Stimulated activated naive CD8-positive, alpha-beta T cell treated with anti-CD3 and anti-CD28 coated beads, Interleukin-15, amount 100 ng/mL, for 72 hours (primary cell): ENCODE results near the gene DHRS12.

ENCODE experiments used
- ATAC-seq: fragments of 150-1000 bp; cut with Tn5 transposase; 2 replicates; pipeline ENCODE4 v1.10.0; 2021; ENCODE audit warnings: mild to moderate bottlenecking, moderate library complexity
- DNase-seq, 2 donors: peaks; one replicate each; pipeline ENCODE4 v3.0.0; 2021 to 2022
- H3K27ac Mint-ChIP-seq, 2 donors: one replicate each; pipeline ENCODE4 v1.8.0; 2022; ENCODE audit warnings: mild to moderate bottlenecking in 2 of 2, mixed read lengths in 2 of 2, moderate library complexity in 2 of 2
- H3K27me3 Mint-ChIP-seq: one replicate; pipeline ENCODE4 v1.8.0; 2022; ENCODE audit warnings: mixed read lengths
- H3K4me1 Mint-ChIP-seq: one replicate; pipeline ENCODE4 v1.8.0; 2022; ENCODE audit warnings: mild to moderate bottlenecking, mixed read lengths
- H3K4me3 Mint-ChIP-seq, 2 donors: one replicate each; pipeline ENCODE4 v1.8.0; 2022; ENCODE audit warnings: mild to moderate bottlenecking in 2 of 2, mixed read lengths in 2 of 2, moderate library complexity in 1 of 2
- H3K9me3 Mint-ChIP-seq, 2 donors: one replicate each; pipeline ENCODE4 v1.8.0; 2022; ENCODE audit warnings: mixed read lengths in 2 of 2

The DHRS12 gene

DNA sequence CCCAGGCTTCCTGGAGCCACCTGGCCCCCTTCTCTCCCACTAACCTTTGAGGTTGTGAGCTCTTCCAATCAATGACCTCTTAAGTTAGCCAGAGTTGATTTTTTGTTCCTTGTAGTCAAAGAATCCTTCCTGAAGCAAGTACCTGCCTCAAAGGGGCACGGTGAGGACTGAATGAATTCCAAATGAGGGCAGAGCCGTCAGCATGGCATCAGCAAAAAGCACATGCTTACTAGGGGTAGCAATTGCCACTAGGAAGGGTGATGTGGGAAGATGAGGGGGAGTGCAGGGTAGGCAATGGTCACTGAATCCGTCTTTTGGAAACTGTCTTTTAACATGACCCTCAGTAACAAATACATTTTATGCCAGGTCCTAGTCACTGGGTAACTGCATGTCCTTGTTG is 15.6 kb upstream of the DHRS12 start:
- no peaks in the 10 kb centered on the region for H3K9me3 Mint-ChIP-seq
- peak overlapping the region; percentile 87 to 95 for H3K27ac Mint-ChIP-seq
- peaks cover 92% of the 10 kb centered on the region for H3K4me1 Mint-ChIP-seq
- DNase-seq (no peak), ATAC-seq (no peak)
- H3K4me3 Mint-ChIP-seq = peak overlapping the region; percentile 90 to 95
- no peaks in the 10 kb centered on the region for H3K27me3 Mint-ChIP-seq

DNA sequence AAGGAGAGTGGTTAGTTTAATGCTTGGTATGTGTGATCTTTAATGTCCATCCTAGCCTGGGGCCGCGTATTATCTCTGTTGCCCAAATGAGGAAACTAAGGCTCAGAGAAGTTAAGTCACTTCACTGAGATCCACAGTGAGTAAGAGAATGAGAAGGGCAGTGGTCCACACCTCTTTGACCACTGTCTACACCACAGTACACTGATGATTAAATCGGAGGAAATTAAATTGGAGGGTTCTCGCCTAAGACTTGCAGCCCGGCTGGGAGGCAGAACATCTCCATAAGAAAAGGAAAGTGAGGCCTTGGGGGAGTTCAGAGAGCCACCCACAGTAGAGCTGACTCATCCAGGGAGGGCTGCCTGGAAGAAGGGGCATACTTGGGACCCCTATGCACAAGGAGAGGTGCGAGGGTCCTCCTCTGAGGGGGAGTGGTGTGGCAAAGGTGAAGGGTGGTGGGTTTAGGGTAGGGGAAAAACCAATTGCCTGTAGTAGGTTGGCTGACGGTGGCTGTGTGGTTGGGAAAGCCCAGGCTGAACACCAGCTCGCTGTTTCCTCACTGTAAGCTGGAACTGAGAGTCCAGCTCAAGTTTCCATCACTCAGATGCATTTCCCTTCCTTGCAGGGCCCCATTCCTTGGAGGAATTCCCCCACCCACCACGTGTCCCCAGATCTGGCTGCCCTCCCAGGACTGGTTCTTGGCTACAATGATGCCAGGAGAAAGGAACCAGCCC is 15.0 kb upstream of the DHRS12 start:
- Mint-ChIP-seq H3K27me3 (no peaks in the 10 kb centered on the region), H3K9me3 (no peaks in the 10 kb centered on the region), H3K4me1 (peaks cover 93% of the 10 kb centered on the region), H3K4me3 (peak overlapping the region; percentile 90 to 95), H3K27ac (peak overlapping the region; percentile 87 to 95)
- peak in 1 of 2 donors; percentile 70 for DNase-seq
- ATAC-seq = peak; percentile 68

DNA sequence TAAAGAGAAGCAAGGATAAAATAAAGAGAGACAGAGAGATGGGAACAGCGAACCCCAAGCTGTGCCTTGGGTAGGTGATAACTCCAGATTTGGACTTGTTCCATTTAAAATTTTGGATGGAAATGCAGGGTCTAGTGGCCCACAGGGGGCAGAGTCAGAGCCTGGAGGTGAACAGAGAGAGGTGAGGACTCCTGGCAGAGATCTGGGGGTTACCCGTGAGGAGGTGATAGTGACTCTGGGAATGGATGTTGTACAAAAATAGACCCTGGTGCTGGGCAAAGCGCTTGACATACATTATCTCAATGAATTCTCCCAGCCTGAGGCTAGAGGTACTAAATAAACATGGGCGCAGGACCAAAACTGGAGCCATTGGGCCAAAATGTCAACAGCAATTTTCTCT is 14.3 kb upstream of the DHRS12 start:
- H3K27ac Mint-ChIP-seq = peak overlapping the region; percentile 81 to 95
- H3K4me1 Mint-ChIP-seq = peaks cover 96% of the 10 kb centered on the region
- no peak for ATAC-seq

DNA sequence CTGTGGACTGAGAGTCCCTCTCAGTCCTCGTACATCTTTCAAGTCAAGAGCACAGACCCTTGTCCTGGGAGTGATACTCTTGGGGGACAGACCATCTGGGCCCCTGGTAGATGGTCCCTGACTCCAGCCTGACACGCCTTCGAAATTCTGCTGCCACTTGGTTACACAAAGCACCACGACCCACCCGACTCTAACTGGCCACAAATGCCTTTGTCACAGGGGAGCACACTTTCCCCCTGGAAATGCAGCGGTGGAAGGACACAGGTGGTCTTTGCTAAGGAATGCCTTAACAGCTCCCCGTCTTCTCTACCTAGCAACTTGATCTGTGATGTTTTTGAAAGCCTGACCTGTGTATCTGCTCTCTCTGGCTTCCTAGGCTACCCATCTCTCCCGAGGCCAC is 13.8 kb upstream of the DHRS12 start:
- H3K4me3 Mint-ChIP-seq = peak overlapping the region; percentile 90 to 95
- no peaks in the 10 kb centered on the region for H3K27me3 Mint-ChIP-seq
- DNase-seq = no peak
- no peak for ATAC-seq
- H3K27ac Mint-ChIP-seq = peak overlapping the region; percentile 78 to 81
- no peaks in the 10 kb centered on the region for H3K9me3 Mint-ChIP-seq
- H3K4me1 Mint-ChIP-seq = peaks cover 96% of the 10 kb centered on the region

More for the DNA sequence above, 14.3 kb upstream of the DHRS12 start:
- H3K27me3 Mint-ChIP-seq = no peaks in the 10 kb centered on the region
- no peak for DNase-seq
- H3K9me3 Mint-ChIP-seq = no peaks in the 10 kb centered on the region
- peak overlapping the region; percentile 90 to 95 for H3K4me3 Mint-ChIP-seq

DNA sequence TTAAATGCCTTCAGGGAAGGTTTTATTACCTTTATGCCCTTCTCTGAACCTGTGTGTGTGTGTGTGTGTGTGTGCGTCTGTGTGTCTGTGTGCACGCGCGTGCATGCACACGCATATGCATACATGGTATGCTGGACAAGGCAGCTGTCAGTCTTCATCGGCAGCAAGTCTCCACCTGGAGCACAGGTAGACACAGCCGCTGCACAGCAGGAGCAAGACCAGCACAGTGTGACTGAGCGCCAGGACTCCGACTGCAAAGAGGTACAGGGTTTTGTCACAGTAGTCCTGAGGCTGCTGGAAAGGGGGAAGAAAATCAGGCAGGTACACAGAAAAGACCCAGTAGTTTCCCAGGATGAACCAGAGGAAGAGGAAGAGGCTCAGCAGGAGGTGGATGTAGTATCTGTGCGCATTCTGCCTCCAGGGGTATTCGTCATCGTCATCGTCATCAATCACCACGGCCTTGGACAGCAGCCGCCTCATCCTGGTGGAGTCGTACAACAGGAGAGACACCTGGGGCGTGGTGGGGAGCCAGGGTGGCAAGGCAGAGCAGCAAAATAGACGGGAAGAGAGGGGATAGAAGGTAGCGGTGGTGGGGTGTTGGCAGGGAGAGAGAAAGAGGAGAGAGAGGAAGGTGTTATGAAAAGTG is 12.8 kb upstream of the DHRS12 start:
- H3K27me3 Mint-ChIP-seq = no peaks in the 10 kb centered on the region
- H3K4me3 Mint-ChIP-seq = peak overlapping the region in 1 of 2 donors; percentile 13
- H3K27ac Mint-ChIP-seq = peak overlapping the region; percentile 64 to 81
- DNase-seq = no peak
- ATAC-seq = no peak
- peaks cover 96% of the 10 kb centered on the region for H3K4me1 Mint-ChIP-seq
- H3K9me3 Mint-ChIP-seq = no peaks in the 10 kb centered on the region

DNA sequence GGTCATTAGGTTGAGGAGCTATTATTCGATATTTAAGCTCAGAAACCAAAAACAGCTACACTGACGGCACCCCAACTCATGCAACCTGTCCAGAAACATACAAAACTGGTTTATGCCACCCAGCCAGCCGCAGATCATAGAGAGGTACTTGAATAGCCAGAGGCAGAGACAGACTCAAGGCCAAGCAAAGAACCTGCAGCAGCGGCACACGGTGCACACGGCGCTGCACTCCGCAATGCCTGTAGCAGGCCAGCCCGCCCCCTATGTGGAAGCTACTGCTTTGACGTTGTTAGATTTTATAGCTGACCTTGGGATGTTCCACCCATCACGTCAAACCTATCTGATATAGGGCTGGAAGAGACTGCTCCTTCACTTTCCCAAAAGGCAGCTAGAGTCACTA is 11.9 kb upstream of the DHRS12 start:
- ATAC-seq (no peak), DNase-seq (no peak)
- Mint-ChIP-seq H3K27me3 (no peaks in the 10 kb centered on the region), H3K27ac (no peak overlapping the region), H3K4me1 (peaks cover 98% of the 10 kb centered on the region), H3K9me3 (no peaks in the 10 kb centered on the region), H3K4me3 (peak overlapping the region; percentile 60 to 79)

DNA sequence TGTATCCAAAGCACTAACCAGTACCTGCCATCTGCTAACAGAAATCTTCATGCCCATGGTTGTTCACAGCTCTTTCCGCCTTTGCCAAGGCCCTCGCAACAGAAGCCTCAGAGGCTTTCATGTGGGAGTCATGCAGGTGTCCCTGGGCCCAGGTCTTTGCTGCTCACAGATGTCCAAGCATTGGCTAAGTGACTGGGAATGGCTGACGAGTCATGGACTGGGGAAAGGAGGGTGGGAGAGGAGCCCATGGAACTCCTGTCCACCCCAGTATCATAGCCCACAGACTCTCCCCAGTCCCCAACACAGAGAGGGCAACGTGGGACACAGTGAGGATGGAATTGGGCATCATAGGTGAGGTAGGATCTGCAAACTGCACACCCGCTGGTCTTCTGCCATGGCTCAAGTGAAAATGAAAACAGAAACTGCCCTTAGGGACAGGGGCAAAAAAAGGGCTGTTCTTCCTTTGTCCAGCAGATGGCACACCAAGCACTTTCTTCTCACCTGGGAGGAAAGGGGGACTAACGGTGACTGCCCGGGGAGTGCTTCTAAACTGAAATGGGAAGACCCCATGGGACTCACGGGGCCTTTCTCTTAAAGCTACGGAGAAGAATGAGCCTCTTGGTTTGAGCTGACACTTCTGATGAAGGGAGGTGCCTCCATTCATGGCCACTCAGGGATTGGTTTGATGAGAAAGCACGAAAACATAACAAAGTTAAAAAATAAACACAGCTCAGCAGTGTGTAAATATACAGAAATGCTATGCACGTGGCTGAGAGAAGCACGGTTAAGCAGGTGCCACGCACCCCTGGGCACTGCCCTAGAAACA is 11.1 kb upstream of the DHRS12 start:
- no peaks in the 10 kb centered on the region for H3K9me3 Mint-ChIP-seq
- ATAC-seq (peak; percentile 64), DNase-seq (peak; percentile 77 to 82)
- peak overlapping the region; percentile 81 to 94 for H3K27ac Mint-ChIP-seq
- peak overlapping the region; percentile 60 to 79 for H3K4me3 Mint-ChIP-seq
- no peaks in the 10 kb centered on the region for H3K27me3 Mint-ChIP-seq
- peaks cover 94% of the 10 kb centered on the region for H3K4me1 Mint-ChIP-seq

DNA sequence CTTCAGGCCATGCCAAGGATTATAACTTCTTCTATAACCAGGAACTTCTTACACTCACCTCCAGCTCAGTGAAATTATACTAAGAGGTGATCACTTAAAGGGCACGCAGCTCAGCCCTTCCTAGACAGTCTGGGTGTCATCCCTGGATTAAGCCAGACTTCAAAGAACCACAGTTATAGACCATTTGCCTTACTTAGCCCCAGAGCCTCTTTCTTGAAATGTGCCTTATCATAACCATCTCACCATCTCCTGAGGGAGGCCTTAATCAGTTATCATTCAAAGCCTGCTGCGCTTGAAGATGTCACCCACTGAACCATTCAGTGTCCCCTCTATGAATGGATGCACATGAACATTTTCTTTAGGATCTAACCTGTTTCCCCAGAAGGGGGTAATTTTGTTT is 10.1 kb upstream of the DHRS12 start:
- Mint-ChIP-seq H3K27ac (peak overlapping the region in 1 of 2 donors; percentile 43), H3K9me3 (no peaks in the 10 kb centered on the region), H3K27me3 (no peaks in the 10 kb centered on the region), H3K4me3 (no peak overlapping the region), H3K4me1 (peaks cover 84% of the 10 kb centered on the region)
- DNase-seq (no peak), ATAC-seq (no peak)

DNA sequence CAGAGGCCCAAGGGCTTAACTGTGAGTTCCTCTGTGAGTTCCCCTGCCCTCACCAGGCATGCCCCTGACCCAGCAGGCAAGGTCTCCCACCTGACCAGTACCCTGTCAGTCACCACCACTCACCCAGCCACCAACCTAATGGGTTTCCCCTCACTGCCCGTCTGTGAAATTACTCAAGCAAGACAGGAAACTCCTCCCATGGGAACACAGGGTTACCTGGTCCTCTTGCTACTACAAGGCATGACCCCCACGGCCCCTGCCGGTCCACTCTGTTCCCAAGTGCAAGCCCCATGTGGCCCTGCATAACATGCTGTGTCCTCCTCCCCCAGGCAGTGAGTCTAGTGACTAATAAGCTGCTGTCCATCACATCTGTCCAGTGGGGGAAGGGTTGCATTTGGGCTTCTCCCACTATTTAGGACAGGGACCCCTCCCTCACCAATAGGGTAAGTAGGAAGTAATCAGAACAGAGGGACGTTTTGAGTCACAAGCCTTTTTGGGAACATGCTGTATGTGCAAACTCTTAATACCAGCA is 8.0 kb upstream of the DHRS12 start:
- Mint-ChIP-seq H3K4me3 (peak overlapping the region in 1 of 2 donors; percentile 60), H3K9me3 (no peaks in the 10 kb centered on the region), H3K4me1 (peaks cover 80% of the 10 kb centered on the region), H3K27ac (peak overlapping the region in 1 of 2 donors; percentile 93), H3K27me3 (no peaks in the 10 kb centered on the region)
- ATAC-seq = peak; percentile 84
- DNase-seq = peak in 1 of 2 donors; percentile 70

DNA sequence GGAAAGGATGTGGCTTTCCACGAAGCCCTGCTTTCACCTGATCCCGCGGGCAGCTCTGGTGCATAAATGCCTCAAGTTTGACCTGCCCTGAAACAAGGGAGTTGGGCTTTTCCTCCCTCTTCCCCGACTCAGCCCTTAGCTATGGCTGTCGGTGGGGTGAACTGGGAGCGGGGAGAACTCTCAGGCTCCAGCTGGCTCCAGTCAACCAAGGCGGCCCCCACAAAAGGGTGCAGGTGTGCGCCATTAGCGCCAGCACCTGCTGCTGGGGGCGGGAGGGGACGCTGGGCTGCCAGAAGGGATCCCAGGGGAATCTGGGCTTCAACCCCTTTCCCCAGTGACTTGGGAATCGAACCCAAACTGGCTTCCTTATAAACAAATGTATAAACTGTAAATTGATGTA is 7.1 kb upstream of the DHRS12 start:
- DNase-seq (no peak), ATAC-seq (no peak)
- Mint-ChIP-seq H3K27ac (peak overlapping the region in 1 of 2 donors; percentile 93), H3K27me3 (no peaks in the 10 kb centered on the region), H3K4me3 (no peak overlapping the region), H3K9me3 (no peaks in the 10 kb centered on the region), H3K4me1 (peaks cover 81% of the 10 kb centered on the region)

DNA sequence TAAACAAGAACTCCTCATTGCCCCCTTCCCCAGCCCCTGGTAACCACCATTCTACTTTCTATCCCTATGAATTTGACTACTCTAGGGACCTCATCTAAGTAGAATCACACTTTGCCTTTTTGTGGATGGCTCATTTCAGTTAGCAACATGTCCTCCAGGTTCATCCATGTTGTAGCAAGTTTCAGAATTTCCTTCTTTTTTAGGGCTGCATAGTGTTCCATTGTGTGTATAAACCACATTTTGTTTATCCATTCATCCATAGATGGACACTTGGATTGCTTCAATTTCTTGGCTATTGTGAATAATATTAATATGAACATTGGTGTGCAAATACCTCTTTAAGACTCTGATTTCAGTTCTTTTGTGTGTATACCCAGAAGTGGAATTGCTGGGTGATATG is 4.8 kb upstream of the DHRS12 start:
- no peaks in the 10 kb centered on the region for H3K9me3 Mint-ChIP-seq
- H3K27me3 Mint-ChIP-seq = no peaks in the 10 kb centered on the region
- no peak overlapping the region for H3K27ac Mint-ChIP-seq
- no peak overlapping the region for H3K4me3 Mint-ChIP-seq
- peaks cover 71% of the 10 kb centered on the region for H3K4me1 Mint-ChIP-seq
- ATAC-seq (no peak), DNase-seq (no peak)

DNA sequence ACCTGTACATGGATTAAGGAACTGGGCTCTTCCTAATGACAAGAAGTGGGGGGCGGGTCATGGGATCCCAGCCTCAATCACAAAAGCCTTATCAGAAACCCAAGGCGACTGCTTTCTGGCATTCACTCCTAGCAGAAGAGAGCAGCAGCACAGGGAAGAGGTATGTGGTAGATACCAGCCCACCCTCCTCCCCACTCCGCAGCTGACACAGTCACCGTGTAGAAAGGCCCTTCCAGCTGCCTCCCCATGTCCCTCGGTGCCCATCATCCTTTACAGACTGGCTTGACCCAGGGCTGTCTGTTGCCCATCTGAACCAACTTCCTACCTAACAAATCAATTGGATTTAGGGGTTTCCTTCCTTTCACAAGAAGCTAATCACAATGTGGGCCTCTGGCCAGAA is 3.1 kb upstream of the DHRS12 start:
- ATAC-seq = no peak
- no peak overlapping the region for H3K4me3 Mint-ChIP-seq
- DNase-seq = no peak
- no peaks in the 10 kb centered on the region for H3K27me3 Mint-ChIP-seq
- H3K4me1 Mint-ChIP-seq = peaks cover 59% of the 10 kb centered on the region
- H3K27ac Mint-ChIP-seq = no peak overlapping the region
- no peaks in the 10 kb centered on the region for H3K9me3 Mint-ChIP-seq

DNA sequence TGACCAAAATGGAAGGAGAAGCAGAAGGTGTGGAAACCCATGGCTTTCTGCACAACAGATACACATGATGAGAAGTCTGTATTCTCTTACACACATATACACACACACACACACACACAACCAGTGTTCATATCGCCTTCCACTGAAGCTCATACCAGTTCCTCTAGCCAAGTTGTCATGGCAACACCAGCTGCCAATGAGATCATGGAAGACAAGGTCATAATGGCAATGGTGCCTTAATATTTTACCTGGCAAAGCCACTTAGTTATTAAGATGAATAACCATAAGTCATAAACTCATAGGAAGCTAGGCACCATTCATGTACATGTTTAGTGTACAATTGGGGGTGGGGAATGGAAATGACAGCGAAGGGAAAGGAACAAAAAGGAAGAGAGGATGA is 2.6 kb upstream of the DHRS12 start:
- ATAC-seq (no peak), DNase-seq (no peak)
- H3K4me3 Mint-ChIP-seq = no peak overlapping the region
- H3K27ac Mint-ChIP-seq = peak overlapping the region in 1 of 2 donors; percentile 76
- peaks cover 59% of the 10 kb centered on the region for H3K4me1 Mint-ChIP-seq
- no peaks in the 10 kb centered on the region for H3K9me3 Mint-ChIP-seq
- no peaks in the 10 kb centered on the region for H3K27me3 Mint-ChIP-seq

DNA sequence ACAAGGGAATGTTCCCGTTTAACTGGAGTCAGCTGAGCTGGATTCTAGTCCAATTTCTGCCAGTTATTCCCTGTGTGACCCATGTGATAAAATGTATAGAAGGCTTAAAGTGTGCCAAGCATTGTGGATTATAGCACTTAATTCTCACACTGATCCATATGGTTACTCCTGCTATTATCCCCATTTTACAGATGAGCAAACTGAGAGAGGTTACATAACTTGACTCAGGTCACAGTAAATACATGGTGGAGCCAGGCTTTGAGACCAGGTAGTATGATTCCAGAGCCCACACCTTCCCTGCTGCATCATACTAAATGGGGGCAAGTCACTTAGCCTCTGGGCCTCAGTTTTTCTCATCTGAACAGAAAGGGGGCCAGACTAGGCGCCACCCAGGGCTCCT is 2.0 kb upstream of the DHRS12 start:
- peak overlapping the region in 1 of 2 donors; percentile 98 for H3K4me3 Mint-ChIP-seq
- no peak for DNase-seq
- ATAC-seq = no peak
- peaks cover 59% of the 10 kb centered on the region for H3K4me1 Mint-ChIP-seq
- H3K9me3 Mint-ChIP-seq = no peaks in the 10 kb centered on the region
- H3K27me3 Mint-ChIP-seq = no peaks in the 10 kb centered on the region
- H3K27ac Mint-ChIP-seq = no peak overlapping the region

DNA sequence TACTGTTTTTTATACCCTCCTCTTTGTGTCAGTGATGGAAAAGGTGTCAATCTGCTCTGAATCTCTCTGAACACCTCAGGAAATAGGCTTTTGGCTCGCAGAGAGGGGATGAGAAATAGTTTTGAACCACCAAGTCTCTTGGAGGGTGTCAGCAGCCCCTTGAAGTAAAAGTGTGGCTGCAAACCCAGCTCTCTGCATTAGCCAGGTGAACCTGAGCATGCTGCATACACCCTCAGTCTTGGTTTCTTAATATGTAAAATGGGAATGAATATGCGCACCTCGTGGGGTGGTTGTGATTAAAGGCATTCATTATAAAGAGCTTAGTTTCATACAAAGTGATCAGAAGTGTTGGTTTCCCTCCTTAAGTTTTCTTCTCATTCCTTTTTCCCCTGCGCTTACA is 1.4 kb upstream of the DHRS12 start:
- no peak for DNase-seq
- Mint-ChIP-seq H3K27ac (peak overlapping the region; percentile 89 to 99), H3K4me3 (peak overlapping the region; percentile 95 to 98), H3K4me1 (peaks cover 58% of the 10 kb centered on the region), H3K9me3 (no peaks in the 10 kb centered on the region), H3K27me3 (no peaks in the 10 kb centered on the region)
- no peak for ATAC-seq
